NCI-H510A treated with DMSO at 0.1 percent for 48 hours (cell line): ENCODE measurements around the gene UNKL.
A peak's percentile ranks its signal among the peaks of the same experiment; 100 is the strongest.

Experiments used
- DNase-seq: peaks from one replicate; lab custom pipeline; 2025; lab: John Stamatoyannopoulos, UW

Gene UNKL

GRCh38 chr16:1431497-1432270 is 17.2 kb upstream of the UNKL start:
- no peak for DNase-seq

GRCh38 chr16:1430759-1431496 is 16.4 kb upstream of the UNKL start, which contains the start of gene PERCC1:
PERCC1 (plus strand) TSS chr16:1431078; CDS start chr16:1432594, 1,516 bp downstream.
- DNase-seq: peak; percentile 47

- DNase-seq: no peak
These were observed 15.8 kb upstream of the UNKL start for GRCh38 chr16:1430214-1430758.

- DNase-seq: no peak
These were observed 15.1 kb upstream of the UNKL start for GRCh38 chr16:1429631-1430030.

GRCh38 chr16:1429012-1429411 is 14.5 kb upstream of the UNKL start:
- DNase-seq: no peak

GRCh38 chr16:1428511-1428910 is 14.0 kb upstream of the UNKL start:
- DNase-seq: no peak

GRCh38 chr16:1427473-1428461 is 13.3 kb upstream of the UNKL start:
- DNase-seq: no peak

- peak; percentile 40 for DNase-seq
These were observed 12.4 kb upstream of the UNKL start for GRCh38 chr16:1426734-1427471.

- no peak for DNase-seq
These were observed 11.3 kb upstream of the UNKL start for GRCh38 chr16:1425616-1426370.

GRCh38 chr16:1424028-1424427 is 9.5 kb upstream of the UNKL start:
- no peak for DNase-seq

GRCh38 chr16:1422076-1422475 is 7.6 kb upstream of the UNKL start:
- DNase-seq: no peak

- DNase-seq: no peak
These were observed 5.6 kb upstream of the UNKL start for GRCh38 chr16:1420111-1420539.

GRCh38 chr16:1416521-1416941 is 2.0 kb upstream of the UNKL start:
- no peak for DNase-seq

GRCh38 chr16:1413684-1414531 is 596 bp downstream of the UNKL start:
- DNase-seq: no peak

GRCh38 chr16:1412847-1413246 is 1.7 kb downstream of the UNKL start:
- no peak for DNase-seq

- DNase-seq: peak; percentile 51
These were observed 6.2 kb downstream of the UNKL start for GRCh38 chr16:1408171-1408837.

GRCh38 chr16:1407753-1408152 is 6.8 kb downstream of the UNKL start:
- DNase-seq: no peak

- no peak for DNase-seq
These were observed 10.8 kb downstream of the UNKL start for GRCh38 chr16:1403733-1404132.

GRCh38 chr16:1403036-1403435 is 11.5 kb downstream of the UNKL start:
- no peak for DNase-seq
